ENCODE data around the gene SEC61A2. TPM values are rescaled to one million over a fixed set of nuclear protein-coding genes. Genes with fewer than 3 reads are reported as not detected.

SEC61A2 gene
- polyA plus RNA-seq, 1 donor from 2014 or later: 75.4 TPM

GRCh38 chr10:12195603-12196506, 66.4 kb downstream of the SEC61A2 start, which contains the start of the genes CDC123 and NUDT5:
TSS of gene CDC123 (plus strand) at chr10:12196188. CDS start at chr10:12196246, 58 bp downstream.
TSS of gene NUDT5 (minus strand) at chr10:12195891. CDS start at chr10:12186291, 9,600 bp downstream.
- Histone ChIP-seq H3K27ac (ENCODE audit: low read length) (peak within 1 kb of the TSS; percentile 74), H2AFZ (ENCODE audit: low read depth, low read length) (peak within 1 kb of the TSS; percentile 100), H3K9me2 (ENCODE audit: insufficient read depth, low read length) (no peaks in the 10 kb centered on the region), H4K20me1 (ENCODE audit: insufficient read depth) (no peaks in the 10 kb centered on the region), H3K9me3 (ENCODE audit: low read length) (no peaks in the 10 kb centered on the region), H3K4me3 (ENCODE audit: low read length) (peak within 1 kb of the TSS; percentile 100), H3K79me2 (replicated peaks; ENCODE audit: insufficient read depth, low read length) (peaks cover 48% of the 10 kb centered on the region), H3K9ac (ENCODE audit: low read length) (peak within 1 kb of the TSS; percentile 80), H3K36me3 (ENCODE audit: insufficient read depth, low read length) (no peaks in the 10 kb centered on the region), H3K27me3 (ENCODE audit: insufficient read depth, low read depth, low read length) (no peaks in the 10 kb centered on the region), H3F3A (ENCODE audit: insufficient read depth, low read length, poor library complexity, severe bottlenecking) (no peaks in the 10 kb centered on the region), H3K4me2 (ENCODE audit: low read length) (peak within 1 kb of the TSS; percentile 88)
- peak; percentile 59 for TF ChIP-seq POLR2AphosphoS5 (IDR thresholded peaks at IDR 0.05)
- peak; percentile 80 for TF ChIP-seq TAF1 (IDR thresholded peaks at IDR 0.05; ENCODE audit: low read depth)
- TF ChIP-seq EZH2 (IDR thresholded peaks at IDR 0.05; ENCODE audit: borderline replicate concordance, insufficient read depth, low read length, poor library complexity, severe bottlenecking): no peak
- peak; percentile 22 for TF ChIP-seq RAD21 (conservative IDR thresholded peaks at IDR 0.05)
- peak; percentile 95 for TF ChIP-seq MXI1 (conservative IDR thresholded peaks at IDR 0.05; ENCODE audit: poor library complexity, severe bottlenecking)
- no peak for TF ChIP-seq SMC3 (conservative IDR thresholded peaks at IDR 0.05; ENCODE audit: poor library complexity)
- TF ChIP-seq REST (IDR thresholded peaks at IDR 0.05; ENCODE audit: borderline replicate concordance): peak; percentile 43
- TF ChIP-seq EP300 (conservative IDR thresholded peaks at IDR 0.05; ENCODE audit: poor library complexity, severe bottlenecking): peak; percentile 45
- TF ChIP-seq CTCF (IDR thresholded peaks at IDR 0.05; ENCODE audit: poor library complexity, severe bottlenecking): peak; percentile 39

GRCh38 chr10:12196531-12197211, 67.2 kb downstream of the SEC61A2 start:
- Histone ChIP-seq H3K27me3 (ENCODE audit: insufficient read depth, low read depth, low read length) (no peaks in the 10 kb centered on the region), H3K27ac (ENCODE audit: low read length) (peak overlapping the region; percentile 74), H3K9ac (ENCODE audit: low read length) (peak overlapping the region; percentile 80), H3F3A (ENCODE audit: insufficient read depth, low read length, poor library complexity, severe bottlenecking) (no peaks in the 10 kb centered on the region), H3K9me3 (ENCODE audit: low read length) (no peaks in the 10 kb centered on the region), H2AFZ (ENCODE audit: low read depth, low read length) (peak overlapping the region; percentile 16), H3K4me2 (ENCODE audit: low read length) (peak overlapping the region; percentile 43), H4K20me1 (ENCODE audit: insufficient read depth) (no peaks in the 10 kb centered on the region), H3K36me3 (ENCODE audit: insufficient read depth, low read length) (no peaks in the 10 kb centered on the region), H3K9me2 (ENCODE audit: insufficient read depth, low read length) (no peaks in the 10 kb centered on the region), H3K4me3 (ENCODE audit: low read length) (peak overlapping the region; percentile 100), H3K79me2 (replicated peaks; ENCODE audit: insufficient read depth, low read length) (peaks cover 50% of the 10 kb centered on the region)
- no peak for TF ChIP-seq EZH2 (IDR thresholded peaks at IDR 0.05; ENCODE audit: borderline replicate concordance, insufficient read depth, low read length, poor library complexity, severe bottlenecking)
- TF ChIP-seq EP300 (conservative IDR thresholded peaks at IDR 0.05; ENCODE audit: poor library complexity, severe bottlenecking): no peak
- no peak for TF ChIP-seq SMC3 (conservative IDR thresholded peaks at IDR 0.05; ENCODE audit: poor library complexity)
- TF ChIP-seq POLR2AphosphoS5 (IDR thresholded peaks at IDR 0.05): no peak
- TF ChIP-seq REST (IDR thresholded peaks at IDR 0.05; ENCODE audit: borderline replicate concordance): no peak
- TF ChIP-seq RAD21 (conservative IDR thresholded peaks at IDR 0.05): no peak
- TF ChIP-seq TAF1 (IDR thresholded peaks at IDR 0.05; ENCODE audit: low read depth): no peak
- no peak for TF ChIP-seq MXI1 (conservative IDR thresholded peaks at IDR 0.05; ENCODE audit: poor library complexity, severe bottlenecking)
- no peak for TF ChIP-seq CTCF (IDR thresholded peaks at IDR 0.05; ENCODE audit: poor library complexity, severe bottlenecking)
